ENCODE data around the gene TBC1D9.

TBC1D9 gene

DNA sequence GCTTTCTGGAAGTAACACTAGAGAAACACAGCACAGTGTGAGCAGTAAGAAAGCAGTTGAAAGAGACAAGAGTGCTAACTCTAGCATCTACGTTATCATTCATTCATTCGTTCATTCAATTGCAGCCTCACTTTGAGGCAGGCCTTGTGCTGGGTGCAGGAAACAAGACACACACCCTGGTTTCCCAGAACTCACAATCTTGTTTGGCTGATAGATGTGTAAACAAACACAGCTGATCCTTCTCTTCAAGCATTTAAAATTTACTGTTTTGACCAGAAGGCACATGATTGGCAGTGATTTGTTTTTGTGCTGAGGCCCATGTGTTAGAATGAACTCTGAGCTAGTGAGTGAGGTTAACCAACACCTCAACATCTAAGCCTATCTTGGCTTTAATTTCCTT is 20.4 kb upstream of the TBC1D9 start:
- Histone ChIP-seq H3K4me1 (ENCODE audit: insufficient read depth, low read length, severe bottlenecking) (no peaks in the 10 kb centered on the region), H3K36me3 (ENCODE audit: insufficient read depth, low read length) (no peaks in the 10 kb centered on the region; the same call in 1 of the 2 replicates), H2AFZ (ENCODE audit: low read length) (no peak overlapping the region), H3K9me3 (ENCODE audit: low read length) (peaks cover 6% of the 10 kb centered on the region; the same call in 1 of the 2 replicates), H3K4me2 (ENCODE audit: low read length) (no peak overlapping the region), H3F3A (ENCODE audit: insufficient read depth, low read length) (no peaks in the 10 kb centered on the region), H3K9ac (ENCODE audit: low read length) (no peak overlapping the region), H3K27me3 (ENCODE audit: insufficient read depth, low read length) (no peaks in the 10 kb centered on the region), H3K79me2 (ENCODE audit: insufficient read depth, low read length) (no peaks in the 10 kb centered on the region), H3K9me2 (ENCODE audit: low read depth, low read length) (no peaks in the 10 kb centered on the region), H3K27ac (ENCODE audit: low read depth, low read length, poor library complexity, severe bottlenecking) (no peak overlapping the region), H3K4me3 (ENCODE audit: low read depth, low read length, poor library complexity, severe bottlenecking) (no peak overlapping the region), H4K20me1 (ENCODE audit: insufficient read depth, low read length) (no peaks in the 10 kb centered on the region)
- TF ChIP-seq, protein P1, sequence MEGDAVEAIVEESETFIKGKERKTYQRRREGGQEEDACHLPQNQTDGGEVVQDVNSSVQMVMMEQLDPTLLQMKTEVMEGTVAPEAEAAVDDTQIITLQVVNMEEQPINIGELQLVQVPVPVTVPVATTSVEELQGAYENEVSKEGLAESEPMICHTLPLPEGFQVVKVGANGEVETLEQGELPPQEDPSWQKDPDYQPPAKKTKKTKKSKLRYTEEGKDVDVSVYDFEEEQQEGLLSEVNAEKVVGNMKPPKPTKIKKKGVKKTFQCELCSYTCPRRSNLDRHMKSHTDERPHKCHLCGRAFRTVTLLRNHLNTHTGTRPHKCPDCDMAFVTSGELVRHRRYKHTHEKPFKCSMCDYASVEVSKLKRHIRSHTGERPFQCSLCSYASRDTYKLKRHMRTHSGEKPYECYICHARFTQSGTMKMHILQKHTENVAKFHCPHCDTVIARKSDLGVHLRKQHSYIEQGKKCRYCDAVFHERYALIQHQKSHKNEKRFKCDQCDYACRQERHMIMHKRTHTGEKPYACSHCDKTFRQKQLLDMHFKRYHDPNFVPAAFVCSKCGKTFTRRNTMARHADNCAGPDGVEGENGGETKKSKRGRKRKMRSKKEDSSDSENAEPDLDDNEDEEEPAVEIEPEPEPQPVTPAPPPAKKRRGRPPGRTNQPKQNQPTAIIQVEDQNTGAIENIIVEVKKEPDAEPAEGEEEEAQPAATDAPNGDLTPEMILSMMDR (IDR thresholded peaks at IDR 0.05; ENCODE audit: low read length), result no peak
- no peak for TF ChIP-seq EZH2 (IDR thresholded peaks at IDR 0.05; ENCODE audit: borderline replicate concordance, low read length)

- no peaks in the 10 kb centered on the region for H3K79me2 ChIP-seq (ENCODE audit: insufficient read depth, low read length)
- H3K9me3 ChIP-seq (ENCODE audit: low read length), result peaks cover 10% of the 10 kb centered on the region; the same call in 1 of the 2 replicates
- H3K4me3 ChIP-seq (ENCODE audit: low read depth, low read length, poor library complexity, severe bottlenecking), result no peak overlapping the region
- no peak overlapping the region for H3K9ac ChIP-seq (ENCODE audit: low read length)
- H3K27me3 ChIP-seq (ENCODE audit: insufficient read depth, low read length), result no peaks in the 10 kb centered on the region
- H3K36me3 ChIP-seq (ENCODE audit: insufficient read depth, low read length), result no peaks in the 10 kb centered on the region; the same call in 1 of the 2 replicates
- H3K4me1 ChIP-seq (ENCODE audit: insufficient read depth, low read length, severe bottlenecking), result no peaks in the 10 kb centered on the region
- H3F3A ChIP-seq (ENCODE audit: insufficient read depth, low read length), result no peaks in the 10 kb centered on the region
- no peaks in the 10 kb centered on the region for H4K20me1 ChIP-seq (ENCODE audit: insufficient read depth, low read length)
- no peak overlapping the region for H2AFZ ChIP-seq (ENCODE audit: low read length)
- no peak overlapping the region for H3K4me2 ChIP-seq (ENCODE audit: low read length)
- no peak overlapping the region for H3K27ac ChIP-seq (ENCODE audit: low read depth, low read length, poor library complexity, severe bottlenecking)
- TF ChIP-seq, protein P1 (IDR thresholded peaks at IDR 0.05; ENCODE audit: low read length), result no peak
- no peak for TF ChIP-seq EZH2 (IDR thresholded peaks at IDR 0.05; ENCODE audit: borderline replicate concordance, low read length)
- H3K9me2 ChIP-seq (ENCODE audit: low read depth, low read length), result no peaks in the 10 kb centered on the region
Measured at GRCh38 chr4:140774956-140775355, 18.8 kb upstream of the TBC1D9 start.

DNA sequence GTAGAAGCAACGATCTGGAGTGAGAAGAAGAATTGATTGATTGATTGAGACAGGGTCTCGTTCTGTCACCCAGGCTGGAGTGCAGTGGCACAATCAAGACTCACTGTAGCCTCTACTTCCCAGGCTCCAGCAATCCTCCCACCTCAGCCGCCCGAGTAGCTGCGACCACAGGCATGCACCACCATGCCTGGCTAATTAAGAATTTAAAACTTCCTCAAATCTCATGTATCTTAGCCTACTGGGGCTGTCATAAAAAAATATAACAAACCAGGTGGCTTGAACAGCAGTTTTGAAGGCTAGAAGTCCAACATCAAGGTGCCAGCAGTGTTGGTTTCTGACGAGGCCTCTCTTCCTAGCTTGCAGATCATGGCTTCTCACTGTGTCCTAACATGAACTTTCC is 18.3 kb upstream of the TBC1D9 start:
- Histone ChIP-seq H3K36me3 (ENCODE audit: insufficient read depth, low read length) (no peaks in the 10 kb centered on the region; the same call in 1 of the 2 replicates), H3K27ac (ENCODE audit: low read depth, low read length, poor library complexity, severe bottlenecking) (no peak overlapping the region), H3K4me2 (ENCODE audit: low read length) (no peak overlapping the region), H3F3A (ENCODE audit: insufficient read depth, low read length) (no peaks in the 10 kb centered on the region), H4K20me1 (ENCODE audit: insufficient read depth, low read length) (no peaks in the 10 kb centered on the region), H2AFZ (ENCODE audit: low read length) (no peak overlapping the region), H3K79me2 (ENCODE audit: insufficient read depth, low read length) (no peaks in the 10 kb centered on the region), H3K4me1 (ENCODE audit: insufficient read depth, low read length, severe bottlenecking) (no peaks in the 10 kb centered on the region), H3K27me3 (ENCODE audit: insufficient read depth, low read length) (no peaks in the 10 kb centered on the region), H3K4me3 (ENCODE audit: low read depth, low read length, poor library complexity, severe bottlenecking) (no peak overlapping the region), H3K9ac (ENCODE audit: low read length) (no peak overlapping the region), H3K9me3 (ENCODE audit: low read length) (peaks cover 10% of the 10 kb centered on the region; the same call in 1 of the 2 replicates), H3K9me2 (ENCODE audit: low read depth, low read length) (no peaks in the 10 kb centered on the region)
- TF ChIP-seq EZH2 (IDR thresholded peaks at IDR 0.05; ENCODE audit: borderline replicate concordance, low read length), result no peak
- TF ChIP-seq, protein P1 (IDR thresholded peaks at IDR 0.05; ENCODE audit: low read length), result no peak
